GM18520 (cell line): Measurements from ENCODE around the gene CYTH4.

ENCODE experiments used
- ATAC-seq: cut with Tn5 transposase; IDR thresholded peaks from one replicate; pipeline ENCODE4 v1.9.1; 2021; ENCODE audit not compliant: unreplicated experiment

The CYTH4 gene

DNA sequence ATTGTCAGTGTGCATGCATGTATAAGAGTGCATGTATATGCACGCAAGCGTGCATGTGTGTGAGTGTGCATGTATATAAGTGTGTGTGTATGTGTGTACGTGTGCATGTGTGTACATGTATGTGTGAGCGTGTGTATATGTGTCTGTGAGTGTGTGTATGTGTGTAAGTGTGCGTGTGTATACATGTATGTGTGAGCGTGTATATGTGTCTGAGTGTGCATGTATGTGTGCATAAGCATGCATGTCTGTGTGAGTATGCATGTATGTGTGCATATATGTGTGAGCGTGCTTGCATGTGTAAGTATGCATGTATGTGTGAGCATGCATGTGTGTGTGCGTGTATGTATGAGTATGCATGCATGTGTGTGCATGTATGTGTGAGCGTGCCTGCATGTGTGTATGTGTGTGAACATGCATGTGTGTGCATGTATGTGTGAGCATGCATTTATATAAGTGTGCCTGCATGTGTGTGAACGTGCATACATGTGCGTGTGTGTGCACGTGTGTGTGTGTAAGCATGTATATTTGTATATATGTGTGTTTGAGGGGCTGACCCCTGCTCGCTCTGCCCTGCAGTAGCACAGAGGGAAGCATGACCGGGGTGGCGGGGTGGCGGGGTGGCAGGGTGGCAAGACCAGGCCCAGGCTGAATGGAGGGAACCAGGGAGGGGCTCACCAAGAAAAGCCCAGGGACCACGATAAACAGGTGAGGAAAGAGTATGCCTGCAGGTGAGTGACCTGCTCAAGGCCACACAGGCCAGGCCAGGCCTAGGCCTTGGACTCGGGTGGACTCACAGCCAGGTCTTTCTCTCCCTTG is 26.3 kb downstream of the CYTH4 start:
- no peak for ATAC-seq

GRCh38 chr22:37309211-37310074 is 27.1 kb downstream of the CYTH4 start:
- ATAC-seq, result no peak

GRCh38 chr22:37310075-37310606 is 27.8 kb downstream of the CYTH4 start:
- no peak for ATAC-seq

GRCh38 chr22:37310815-37311595 is 28.7 kb downstream of the CYTH4 start:
- ATAC-seq, result no peak

DNA sequence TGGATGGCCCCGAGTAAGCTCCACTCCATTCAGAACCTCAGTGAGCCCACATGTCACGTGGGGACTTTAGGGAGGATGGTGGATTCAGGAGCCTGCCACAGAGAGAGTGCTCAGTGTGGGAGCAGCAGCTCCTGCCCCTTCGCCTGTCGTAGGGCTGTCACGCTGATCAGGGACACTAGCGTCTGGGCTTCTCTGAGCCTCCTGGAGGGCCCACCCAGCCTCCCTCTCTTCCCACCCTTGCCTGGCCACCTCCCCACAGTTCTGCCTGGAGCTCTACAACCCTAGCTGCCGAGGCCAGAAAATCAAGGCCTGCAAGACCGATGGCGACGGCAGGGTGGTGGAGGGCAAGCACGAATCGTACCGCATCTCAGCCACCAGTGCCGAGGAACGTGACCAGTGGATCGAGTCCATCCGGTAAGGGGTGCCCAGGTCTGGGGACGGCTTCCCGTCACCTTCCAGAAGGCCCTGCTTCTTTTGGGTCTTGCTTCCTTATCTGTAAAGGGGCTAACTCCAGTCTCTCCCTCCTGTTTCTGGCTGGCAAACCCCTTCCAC is 29.5 kb downstream of the CYTH4 start:
- ATAC-seq, result no peak

- ATAC-seq, result no peak
Observed at GRCh38 chr22:37312549-37313183, 30.4 kb downstream of the CYTH4 start.

- ATAC-seq, result no peak
Observed at GRCh38 chr22:37313376-37314314, 31.3 kb downstream of the CYTH4 start.

DNA sequence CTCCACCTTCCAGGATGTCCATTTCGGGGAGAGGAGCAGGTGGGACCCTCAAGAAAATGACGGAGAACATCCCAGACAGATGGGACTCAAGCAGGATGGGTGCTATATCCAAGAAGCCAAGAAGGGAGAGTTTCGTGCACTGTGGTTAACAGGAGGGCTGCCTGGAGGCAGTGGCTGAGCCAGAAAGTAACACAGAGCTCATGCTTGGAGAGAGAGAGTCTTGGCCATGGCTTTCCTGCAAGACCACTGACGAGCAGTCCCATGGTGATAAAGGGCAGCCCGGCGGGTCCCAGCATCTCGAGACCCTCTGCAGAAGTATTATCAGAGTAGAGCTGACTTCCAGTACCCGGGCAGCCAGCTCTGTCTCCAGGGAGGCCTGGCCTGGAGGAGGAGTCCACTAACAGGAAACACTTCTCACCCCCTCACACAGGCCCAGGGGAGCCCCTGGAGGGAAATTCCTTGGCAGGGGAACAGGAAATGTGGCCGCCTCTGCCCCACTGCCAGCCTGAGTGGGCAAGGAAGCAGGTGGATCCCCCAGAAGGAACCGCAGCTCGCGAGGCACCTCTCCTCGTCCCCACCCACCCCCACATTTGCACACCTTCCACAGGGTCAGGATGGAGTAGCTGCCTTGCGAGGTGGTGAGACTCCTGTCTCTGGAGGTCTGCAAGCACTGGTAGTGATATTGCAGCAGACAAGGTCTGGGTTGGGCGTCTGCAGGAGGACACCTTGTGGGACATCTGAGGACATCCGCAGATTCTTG is 32.2 kb downstream of the CYTH4 start:
- ATAC-seq, result no peak

DNA sequence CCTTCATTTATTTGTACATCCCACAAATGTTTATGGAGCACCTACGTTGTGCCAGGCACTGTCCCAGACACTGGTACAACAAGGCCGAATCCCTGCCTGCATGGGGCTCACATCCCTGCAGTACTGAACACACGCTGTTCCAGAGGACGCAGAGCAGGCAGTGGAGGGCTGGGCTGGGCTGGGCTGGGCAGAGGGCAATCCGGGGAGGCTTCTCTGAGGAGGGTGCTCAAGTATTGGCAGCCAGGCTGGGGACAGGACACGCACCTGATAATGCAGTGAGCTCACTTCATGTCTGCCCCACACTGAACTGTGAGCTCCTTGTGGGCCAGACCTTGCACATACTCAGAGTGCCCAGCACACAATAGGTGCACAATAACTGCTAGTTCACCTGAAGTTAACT is 34.1 kb downstream of the CYTH4 start:
- ATAC-seq, result no peak

DNA sequence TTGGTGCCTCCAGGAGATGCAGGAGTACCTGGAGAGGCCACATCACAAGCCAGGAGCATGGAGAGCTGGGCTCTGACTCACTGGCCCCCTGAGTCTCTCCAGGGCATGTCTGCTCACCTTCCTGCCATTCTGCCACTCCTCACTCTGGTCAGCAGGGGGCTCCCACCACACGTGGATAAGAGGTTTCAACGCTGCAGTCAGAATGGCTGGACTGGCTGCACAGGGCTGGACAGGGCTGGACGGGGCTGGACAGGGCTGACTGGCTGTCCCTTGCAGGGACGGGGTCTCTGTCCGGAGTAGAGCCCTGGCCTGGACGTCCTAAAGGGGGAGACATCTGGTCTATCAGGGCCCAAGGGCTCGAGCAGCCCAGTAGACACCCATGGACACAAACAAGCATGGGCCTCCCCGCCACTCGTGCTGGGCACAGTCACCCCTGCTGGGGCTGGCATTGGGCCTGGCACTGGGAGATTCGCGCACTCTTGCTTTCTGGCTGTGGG is 34.6 kb downstream of the CYTH4 start:
- ATAC-seq, result no peak

DNA sequence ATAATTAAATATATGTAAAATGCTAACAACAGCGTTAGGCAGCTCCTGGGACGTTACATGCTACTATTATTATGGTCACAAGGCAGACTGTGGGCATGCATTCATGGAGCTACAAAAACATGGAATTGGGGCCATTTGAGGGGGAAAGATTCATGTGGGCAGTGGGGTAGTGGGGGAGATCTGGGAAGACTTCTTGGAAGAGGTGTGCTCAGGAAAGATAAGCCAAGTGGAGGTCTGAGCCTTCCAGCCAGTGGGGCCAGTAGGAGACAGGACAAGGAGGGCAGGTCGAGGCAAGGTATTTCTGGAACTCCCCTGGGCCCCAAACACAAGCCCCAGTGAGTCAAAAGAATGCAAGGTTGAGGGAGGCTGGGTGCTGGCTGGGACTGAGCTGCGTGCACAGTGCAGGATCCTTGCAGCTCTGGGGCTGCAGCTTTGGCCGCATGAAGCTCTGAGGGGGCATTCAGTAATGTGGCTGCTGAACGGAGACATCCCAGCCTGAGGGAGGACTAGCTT is 35.4 kb downstream of the CYTH4 start:
- no peak for ATAC-seq

DNA sequence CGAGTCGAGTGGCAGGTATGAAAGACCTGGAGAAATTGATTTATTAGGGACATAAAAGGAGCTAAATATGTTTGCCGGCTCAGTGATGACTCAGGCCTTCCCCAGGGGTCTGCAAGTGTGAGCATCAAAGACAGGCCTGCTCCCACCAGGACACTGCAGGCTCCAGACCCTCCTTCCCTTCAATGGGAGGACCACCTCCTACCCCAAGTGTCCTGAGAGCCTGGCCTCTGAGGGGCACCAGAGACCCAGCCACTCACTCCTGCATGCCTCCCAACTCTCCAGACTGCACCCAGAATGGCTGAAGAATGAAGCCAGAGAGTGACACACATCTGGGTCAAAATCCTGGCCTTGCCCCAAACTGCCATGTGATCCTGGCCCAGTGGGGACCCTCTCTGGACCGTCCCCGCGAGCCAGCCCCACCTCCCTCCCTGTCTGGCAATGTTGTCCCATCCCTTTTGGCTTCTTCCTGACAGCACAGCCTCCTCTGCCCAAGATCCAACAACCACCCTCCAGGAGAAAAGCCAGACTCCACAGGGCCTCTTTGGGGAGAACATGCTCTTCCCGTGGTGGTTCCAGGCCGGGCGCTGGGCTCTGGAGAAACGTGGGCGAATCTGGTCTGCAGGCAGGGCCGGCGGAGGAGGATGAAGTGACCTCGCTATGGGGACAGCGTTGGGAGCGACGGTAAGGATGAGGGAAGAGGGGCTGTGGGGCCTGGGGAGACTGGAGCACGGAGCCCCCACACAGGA is 36.2 kb downstream of the CYTH4 start:
- ATAC-seq, result no peak

- ATAC-seq, result no peak
Observed at GRCh38 chr22:37319469-37319868, 37.2 kb downstream of the CYTH4 start.

GRCh38 chr22:37320726-37321677 is 38.7 kb downstream of the CYTH4 start:
- ATAC-seq, result no peak

DNA sequence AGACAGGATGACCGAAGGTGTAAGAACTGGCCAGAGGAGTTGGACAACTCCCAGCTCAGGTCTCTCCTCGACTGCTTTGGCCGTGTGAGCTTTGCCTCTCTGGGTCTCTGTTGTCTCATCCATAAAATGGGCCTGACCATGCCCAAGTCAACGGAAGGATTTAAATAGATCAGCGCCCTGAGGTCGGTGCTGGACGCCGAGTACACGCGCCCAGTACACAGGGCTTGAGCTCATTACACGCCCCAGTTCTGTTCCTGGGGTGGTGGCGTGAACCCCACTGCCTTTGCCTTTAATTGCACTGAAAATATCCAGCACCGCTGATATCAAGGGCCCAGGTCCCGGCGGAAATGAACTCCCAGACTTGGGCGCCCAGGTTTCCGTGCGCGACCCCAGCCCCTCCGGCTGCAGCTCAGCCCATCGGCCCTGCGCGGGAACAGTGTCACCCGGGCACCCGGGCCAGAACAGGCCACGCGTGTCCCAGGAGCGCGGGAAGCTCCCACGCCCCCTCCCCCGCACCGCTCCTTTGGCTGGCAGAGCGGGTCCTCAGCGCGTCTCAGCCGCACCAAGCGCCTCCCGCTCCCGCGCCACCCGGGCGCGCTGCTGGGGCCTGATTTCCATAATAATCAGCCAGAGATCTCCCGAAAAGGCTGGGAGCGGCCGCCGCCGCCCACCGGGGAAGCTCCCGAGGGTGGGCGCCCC is 42.2 kb downstream of the CYTH4 start:
- ATAC-seq, result no peak

GRCh38 chr22:37325039-37325395 is 42.7 kb downstream of the CYTH4 start:
- no peak for ATAC-seq
